GM18511 (cell line): ENCODE data around the gene PLD1.
"Not testable (repeated sequence)": the region's sequence is repeated elsewhere in the genome, so short reads cannot be mapped to it uniquely, and the experiment has no call there.

ENCODE experiments used
- ATAC-seq: cut with Tn5 transposase; IDR thresholded peaks from one replicate; pipeline ENCODE4 v1.9.1; 2021; ENCODE audit warnings: mild to moderate bottlenecking, moderate library complexity; ENCODE audit not compliant: unreplicated experiment

PLD1 gene

DNA sequence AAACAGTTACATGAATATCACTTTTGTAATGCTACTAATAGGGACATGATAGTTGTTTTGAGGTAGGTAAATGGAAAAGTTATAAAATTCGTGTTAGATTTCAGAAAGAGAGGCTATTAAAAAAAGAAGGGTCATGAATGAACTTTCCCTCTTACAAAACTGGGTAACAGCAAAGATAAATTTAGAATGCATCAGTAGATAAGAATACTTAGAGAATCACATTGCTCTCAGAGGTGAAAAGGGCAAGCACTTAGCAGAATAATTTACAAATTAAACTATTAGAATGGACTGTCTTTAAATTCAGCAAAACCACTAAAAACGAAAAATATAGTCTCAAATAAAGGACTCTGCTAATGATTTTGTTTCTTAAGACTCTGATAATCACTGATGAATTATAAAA, 167.2 kb downstream of the PLD1 start:
- no peak for ATAC-seq

DNA sequence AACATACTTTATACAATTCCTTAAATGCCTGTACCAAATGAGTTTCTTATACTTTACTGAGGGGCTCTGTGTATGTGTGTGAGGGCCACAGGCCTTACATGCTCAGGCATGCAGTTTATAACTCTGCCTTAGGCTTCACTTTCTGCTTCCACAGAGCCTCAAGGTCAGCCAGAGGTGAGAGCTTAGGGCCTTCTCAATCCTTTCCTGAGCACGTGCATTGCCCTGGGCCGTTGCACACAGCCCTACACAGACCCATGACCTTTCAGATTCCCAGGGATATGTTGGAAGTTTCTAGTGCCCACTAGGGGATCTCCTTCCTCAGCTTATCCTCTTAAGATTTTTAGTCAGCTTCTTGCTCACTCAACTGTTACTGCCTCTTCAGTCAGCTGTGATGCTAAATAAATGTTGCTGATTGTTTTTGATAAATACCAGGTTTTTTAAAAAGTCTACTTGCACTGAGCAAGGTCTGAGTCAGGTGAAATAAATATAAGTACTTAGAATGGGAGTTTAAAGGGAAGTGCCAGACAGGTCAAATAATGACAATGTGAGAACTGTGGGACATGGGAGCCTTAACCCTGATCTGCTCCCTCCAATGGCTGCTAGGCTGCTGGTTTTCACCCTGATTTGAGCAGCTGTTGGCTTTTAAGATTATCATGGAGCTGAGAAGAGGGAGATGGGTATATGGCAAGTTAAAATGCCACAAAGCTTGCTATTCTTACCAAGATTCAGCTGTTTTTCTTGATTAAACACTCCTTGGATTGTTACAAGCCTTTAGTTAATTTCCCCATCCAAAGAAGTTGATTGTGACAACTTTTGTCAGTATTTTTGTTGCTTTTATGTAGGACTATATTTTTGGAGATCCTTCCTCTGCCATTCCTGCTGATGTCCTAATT, 169.5 kb downstream of the PLD1 start:
- no peak for ATAC-seq

DNA sequence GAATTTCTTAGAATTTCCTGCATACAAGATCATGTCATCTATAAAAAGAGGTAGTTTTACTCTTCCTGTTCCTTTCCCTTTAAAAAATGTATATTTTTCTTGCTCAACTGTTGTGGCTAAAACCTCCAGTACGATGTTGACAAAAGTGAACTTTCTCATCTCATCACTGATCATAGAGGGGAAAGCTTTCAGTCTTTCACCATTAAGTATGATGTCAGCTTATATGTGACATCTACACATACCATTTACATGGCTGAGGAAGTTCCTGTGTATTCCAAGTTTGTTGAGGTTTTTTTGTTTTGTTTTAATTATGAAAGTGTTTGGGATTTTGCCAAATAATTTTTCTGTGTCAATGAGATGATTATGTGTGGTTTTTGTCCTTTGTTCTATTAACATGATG, 173.6 kb downstream of the PLD1 start:
- ATAC-seq = no peak

DNA sequence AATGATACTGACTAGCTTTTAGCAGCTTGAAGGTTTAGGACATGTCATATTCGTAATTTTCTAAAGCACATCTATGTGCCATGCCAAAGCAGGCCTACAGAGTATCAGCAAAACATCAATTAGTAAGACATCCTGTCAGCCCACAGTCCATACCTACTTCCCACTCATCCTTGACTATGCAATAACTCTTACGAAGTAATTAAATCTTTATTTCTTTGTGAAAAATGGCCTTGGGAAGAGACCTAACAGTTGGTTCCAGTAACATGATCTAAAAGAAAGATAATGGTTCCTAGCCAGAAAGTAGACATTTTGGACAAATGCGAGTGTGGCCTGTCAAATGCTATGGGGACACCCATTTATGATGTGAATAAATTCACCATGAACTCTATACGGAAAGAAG, 177.5 kb downstream of the PLD1 start:
- ATAC-seq = no peak

DNA sequence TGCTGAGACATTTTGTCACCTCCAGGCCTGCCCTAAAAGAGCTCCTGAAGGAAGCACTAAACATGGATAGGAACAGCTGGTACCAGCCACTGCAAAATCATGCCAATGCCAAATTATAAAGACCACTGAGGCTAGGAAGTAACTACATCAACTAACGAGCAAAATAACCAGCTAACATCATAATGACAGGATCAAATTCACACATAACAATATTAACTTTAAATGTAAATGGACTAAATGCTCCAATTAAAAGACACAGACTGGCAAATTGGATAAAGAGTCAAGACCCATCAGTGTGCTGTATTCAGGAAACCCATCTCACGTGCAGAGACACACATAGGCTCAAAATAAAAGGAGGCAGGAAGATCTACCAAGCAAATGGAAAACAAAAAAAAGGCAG, 183.5 kb downstream of the PLD1 start:
- ATAC-seq = not testable (repeated sequence)

DNA sequence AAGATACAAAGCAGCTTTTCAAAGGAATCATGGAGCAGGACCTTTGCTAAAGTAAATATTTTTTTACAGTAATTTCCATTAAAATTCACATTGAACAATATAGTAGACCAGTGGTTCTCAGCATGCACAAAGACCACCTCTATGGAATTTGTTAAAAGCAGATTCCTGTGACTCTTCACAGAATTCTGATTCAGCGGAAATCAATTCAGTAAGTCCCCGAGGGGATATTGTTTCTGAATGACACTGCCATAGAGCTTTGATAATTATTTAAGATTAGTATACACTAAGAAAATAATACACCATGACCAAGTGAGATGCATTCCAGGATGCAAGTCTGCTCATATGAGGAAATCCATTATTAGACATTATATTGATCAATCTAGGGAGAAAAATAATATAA, 188.2 kb downstream of the PLD1 start:
- no peak for ATAC-seq

DNA sequence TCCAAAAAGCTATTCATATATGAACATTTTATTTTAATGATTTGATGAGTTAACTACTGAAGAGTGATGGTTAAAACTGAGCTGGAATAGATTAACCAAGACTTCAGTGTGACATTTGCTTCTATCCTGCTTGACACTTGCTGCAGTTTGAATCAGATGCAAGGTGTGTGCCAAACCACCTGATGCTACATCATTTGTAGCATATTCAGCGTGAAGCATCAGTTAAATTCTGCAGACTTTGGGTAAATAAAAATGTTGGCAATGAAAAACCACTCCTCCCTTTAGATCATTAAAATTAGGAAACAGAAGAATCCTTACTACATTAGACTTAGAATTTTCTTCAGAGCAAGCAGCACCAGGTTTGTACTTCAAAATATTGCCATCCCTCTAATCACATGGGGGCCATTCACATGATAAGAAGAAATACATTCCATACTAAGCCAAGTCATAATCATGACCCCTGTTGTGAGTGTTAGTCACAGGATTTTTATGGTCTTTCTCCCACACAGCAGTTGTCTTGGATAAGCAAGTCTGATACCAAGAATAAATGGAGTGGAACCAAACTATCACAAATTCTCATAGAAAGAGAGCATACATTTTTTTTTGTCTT, 189.4 kb downstream of the PLD1 start:
- ATAC-seq = no peak

DNA sequence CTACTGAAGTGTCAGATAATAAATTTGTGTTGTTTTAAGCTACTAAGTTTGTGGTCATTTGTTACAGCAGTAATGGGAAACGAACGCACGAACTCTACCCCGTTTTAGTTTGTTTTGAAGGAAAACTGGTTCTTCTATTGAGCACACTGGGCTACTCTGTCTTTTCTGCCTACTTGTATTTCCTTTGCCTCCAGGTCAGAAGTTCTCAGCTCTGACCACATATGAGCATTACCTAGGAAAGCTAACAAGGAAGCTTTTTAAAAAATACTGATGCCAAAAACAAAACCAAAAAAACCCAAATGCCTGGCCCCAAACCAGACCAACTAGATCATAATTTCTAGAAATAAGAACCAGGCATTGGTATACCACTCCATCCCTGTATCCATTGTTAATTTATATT, 193.5 kb downstream of the PLD1 start:
- no peak for ATAC-seq

DNA sequence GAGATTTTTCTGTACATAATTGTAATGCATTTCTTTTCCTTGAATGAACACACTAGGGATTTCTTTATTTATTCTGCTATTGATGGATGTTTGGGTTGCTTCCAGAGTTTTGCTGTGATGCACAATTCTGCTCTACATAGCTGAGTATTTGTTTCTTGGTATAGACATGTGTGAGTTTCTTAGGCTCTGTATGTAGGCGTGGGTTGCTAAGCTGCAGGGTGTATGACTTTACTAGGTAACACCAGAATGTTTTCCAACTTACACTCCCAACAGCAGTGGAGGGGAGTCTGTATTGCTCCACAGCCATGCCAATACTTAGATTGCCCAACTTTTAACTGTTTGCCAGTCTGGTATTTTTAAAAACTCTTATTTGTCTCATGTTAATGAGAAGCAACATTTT, 194.6 kb downstream of the PLD1 start:
- ATAC-seq = no peak

DNA sequence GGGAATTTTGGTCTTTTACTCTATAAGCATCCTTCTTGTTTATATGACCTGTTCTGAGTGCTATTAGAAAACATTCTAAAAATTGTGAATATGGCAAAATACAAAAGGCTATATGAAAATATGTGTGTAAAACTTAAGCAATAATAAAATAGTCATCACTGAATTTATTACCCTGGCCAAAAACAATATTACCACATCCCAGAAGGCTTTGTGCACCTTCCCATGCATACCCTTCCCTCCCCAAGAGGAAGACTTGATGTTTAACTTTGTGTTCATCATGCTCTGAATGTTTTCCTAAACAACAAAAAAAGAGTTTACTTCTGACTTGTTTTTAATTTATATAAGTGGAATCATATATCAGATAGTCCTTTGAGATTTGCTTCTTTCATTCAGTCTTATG, 195.0 kb downstream of the PLD1 start:
- ATAC-seq = no peak

DNA sequence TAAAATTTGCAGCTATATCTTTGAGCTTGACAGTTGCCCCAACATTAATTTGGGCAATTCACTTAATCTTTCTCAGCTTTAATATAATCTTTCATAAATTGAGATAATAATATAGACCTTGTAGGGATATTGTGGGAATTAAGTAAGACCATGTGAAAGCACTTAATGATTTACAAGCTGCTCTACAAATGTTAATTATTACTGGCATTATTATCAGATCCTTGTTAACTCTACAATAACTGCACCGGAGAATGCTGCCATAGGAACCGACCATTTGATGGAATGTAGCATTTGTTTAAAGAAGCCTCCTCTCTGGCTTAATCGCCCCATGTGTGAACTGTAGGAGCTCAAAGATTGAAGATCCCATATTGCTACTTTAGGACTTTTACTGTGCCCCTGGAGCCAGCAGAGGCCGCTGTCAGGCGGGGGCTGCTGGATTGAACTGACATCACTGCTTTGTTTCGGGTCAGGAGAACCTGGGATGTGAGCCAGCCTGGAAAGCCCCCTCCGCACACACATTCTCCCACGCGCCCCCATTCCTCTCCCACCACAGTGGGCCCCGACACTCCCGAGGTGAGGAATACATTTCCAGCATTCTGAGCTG, 195.9 kb downstream of the PLD1 start:
- ATAC-seq = no peak

DNA sequence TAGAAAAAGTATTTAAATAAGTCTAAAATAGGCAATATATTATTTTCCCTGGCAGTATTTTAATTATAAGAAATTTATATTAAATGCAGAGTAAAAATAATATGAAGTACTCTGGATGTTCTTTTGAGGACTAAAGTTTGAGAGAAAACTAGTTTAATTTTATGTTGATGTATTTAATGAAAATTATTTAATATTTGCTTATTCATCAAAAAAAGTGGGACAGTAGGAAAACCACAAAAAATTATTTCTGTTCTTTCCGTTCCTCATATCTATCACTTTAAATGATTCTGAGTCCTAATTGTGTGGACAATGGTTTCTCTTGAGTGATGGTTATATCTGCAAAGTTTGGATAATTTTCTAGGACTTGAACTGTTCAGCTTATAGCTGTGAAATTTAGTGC, 202.8 kb downstream of the PLD1 start:
- no peak for ATAC-seq

DNA sequence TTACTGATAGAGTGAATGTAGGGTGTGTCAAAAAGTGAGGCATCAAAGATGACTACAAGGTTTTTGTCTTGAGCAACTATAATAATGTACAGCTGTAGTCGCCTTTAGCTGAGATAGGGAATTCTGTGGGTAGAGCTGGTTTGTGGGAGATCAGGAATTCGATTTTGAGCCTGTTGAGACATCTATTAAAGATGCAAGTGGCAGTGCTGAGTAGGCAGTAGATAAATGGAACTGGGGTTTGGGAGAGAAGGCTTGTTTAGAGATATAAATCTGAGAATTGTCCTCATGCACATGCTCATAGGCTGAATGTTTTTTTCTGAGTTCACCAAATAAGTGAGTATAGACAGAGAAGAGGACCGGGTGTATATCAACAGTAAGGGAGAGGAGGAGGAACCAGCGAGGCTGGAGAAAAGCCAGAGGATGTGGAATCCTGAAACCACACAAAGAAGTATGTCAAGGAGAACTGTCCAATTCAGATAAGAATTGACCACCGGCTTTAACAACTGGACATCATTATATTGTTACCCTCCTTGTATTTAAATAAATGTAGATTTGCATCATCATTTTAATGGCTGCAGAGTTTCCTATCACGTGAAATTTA, 204.0 kb downstream of the PLD1 start:
- no peak for ATAC-seq

DNA sequence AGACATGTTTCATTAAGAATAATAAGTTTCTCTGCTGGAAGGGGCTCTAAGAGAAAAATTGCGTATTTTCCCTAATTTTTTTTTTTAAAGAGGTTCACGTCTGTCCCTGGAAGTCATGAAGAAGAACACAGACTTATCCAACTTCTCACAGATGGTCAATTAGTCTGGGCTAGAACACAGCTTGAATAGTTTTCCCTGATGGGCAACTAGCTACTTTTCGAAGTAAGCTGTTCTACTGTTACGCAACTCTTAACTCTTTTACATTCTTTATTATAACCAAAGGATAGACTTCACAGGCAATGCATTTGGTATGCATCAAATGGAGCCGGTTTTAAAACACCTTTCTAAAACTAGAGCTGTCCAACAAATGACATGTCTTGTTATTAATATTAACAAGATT, 205.9 kb downstream of the PLD1 start:
- ATAC-seq = no peak

DNA sequence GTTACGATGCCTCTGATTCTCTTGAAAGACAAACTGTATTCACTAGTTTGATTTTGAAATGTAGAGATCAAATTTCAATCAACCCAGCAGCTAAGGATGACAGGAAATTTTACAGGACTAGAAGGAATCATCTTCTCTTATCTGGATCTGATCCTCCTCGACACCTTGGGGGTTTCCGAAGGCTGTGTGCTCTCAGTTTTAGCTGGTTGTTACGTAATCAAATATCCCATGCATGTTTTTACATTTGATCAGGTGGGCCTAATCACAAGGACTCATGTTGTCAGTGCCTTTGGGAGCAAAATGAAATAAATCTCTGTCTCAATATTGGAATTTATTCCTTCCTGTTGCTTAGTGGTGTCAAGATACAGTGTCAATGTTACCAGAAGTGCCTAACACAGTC, 208.2 kb downstream of the PLD1 start:
- no peak for ATAC-seq

DNA sequence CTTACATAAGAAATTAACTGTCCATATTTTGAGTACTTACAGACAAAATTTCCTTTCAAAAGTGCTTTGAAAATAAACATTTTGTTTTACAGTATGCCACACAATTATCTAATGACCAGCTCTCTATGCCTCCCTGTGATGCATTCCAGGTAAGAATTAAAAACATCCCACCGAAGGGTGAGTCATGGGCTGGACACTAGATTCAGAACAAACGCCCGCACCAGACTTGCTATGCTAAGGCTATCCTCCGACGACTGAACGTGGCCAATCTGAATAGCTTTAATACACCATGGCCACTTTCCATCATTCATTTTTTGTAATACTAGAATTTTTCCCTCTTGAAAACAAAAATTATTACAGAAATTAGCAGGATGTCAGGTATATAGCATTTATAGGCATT, 210.3 kb downstream of the PLD1 start:
- ATAC-seq = no peak

DNA sequence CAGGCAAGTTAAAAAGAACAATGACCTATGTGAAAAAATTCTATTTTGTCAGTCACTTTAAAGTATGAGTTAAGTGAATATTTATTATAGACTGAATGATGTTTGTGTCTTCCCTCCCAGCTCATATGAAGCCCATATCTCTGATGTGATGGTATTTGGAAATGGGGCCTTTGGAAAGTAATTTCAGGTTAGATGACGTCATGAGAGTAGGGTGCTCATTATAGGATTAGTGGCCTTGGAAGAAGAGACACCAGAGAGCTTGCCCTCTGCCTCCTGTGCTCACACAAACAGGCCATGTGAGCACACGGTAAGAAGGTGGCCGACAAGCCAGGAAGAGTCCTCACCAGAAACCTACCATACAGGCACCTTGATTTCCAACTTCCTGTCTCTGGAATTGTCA, 211.3 kb downstream of the PLD1 start:
- ATAC-seq = no peak

DNA sequence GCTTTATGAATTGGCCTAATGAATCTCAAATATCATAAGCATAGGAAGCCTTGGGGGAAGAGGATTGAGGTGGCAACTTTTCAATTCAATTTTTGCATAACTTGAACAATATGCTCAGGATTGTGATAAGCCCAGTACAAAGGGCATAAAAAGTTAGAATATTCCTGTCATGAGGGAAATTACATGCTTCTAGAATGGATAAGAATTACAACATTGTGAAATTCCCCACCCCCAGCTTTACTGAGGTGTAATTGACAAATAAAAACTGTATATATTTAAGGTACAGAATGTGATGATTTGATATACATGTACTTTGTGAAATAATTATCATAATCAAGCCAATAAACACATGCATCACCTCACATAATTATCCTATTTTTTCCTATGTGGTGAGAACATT, 217.5 kb downstream of the PLD1 start:
- ATAC-seq = no peak

DNA sequence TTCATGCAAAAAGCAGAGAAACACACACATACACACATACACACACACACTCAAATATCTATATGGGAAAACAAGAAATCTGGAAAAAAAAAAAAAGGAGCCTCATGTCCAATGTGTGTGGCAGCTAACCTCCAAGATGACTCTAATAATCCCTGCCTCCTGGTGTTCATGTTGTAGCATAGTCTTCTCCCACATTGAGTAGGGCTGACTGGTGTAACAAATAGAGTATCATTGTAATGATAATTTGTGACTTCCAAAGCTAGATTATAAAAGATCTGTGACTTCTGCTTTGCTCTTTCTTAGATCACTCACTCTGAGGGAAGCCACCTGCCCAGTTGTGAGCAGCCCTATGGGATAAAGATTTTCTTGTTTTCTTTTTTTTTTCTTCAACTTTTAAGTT, 219.2 kb downstream of the PLD1 start:
- ATAC-seq = no peak

DNA sequence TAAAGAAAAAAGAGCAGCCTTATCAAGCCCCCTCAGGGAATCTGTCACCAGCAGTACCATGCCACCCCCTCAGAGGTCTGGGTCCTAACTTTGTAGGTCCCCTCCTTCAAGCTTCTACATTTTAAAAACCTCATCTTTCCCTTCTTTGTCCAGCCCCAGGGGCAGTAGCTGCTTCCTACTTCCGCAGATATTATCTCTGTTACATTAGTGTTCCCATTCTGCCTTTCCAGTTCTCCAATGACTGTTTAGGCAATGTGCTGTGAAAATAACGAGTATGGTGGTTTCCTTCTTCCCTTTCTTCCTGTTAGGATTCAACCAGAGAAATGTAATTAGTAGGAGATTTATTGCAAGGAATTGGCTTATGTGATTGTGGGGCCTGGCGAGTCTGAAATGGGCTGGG, 224.0 kb downstream of the PLD1 start:
- ATAC-seq = no peak

DNA sequence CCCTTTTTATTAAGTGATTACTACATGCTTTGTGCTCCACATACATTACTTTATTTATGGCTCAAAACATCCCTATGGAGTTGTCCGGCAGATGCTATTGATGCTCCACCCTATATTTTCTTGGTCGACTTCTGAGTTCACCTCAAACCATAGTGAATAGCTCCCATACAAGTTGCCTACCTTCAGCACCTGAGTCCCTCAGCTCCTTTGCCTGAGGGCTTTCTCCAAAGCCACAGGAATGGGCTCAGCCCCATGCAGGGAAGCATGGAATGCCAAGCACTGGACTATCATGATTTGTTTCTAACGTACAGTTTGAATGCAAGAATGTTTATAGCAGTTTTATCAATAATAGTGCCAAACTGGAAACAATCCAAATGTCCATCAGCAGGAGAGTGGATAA, 225.2 kb downstream of the PLD1 start:
- no peak for ATAC-seq

DNA sequence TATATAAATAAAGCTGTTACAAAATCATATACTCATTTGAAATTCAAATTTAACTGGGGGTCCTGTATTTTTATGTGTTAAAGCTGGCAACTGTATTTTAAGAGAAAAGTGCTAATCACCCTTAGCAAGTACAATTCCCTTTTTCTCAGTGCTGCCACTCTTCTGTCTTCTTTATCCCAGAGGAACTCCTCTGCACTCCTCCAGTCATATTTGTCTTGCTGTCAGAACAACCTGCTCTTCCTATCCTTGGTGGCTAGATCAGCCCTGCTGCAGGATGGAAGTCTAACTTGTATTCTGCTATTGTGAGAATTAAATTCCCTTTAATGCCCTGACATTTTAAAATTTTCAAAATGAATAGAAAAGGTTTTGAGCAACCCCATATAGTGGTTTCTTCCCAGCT, 226.2 kb downstream of the PLD1 start:
- no peak for ATAC-seq
